ENCODE data around the gene COG6.

DNA sequence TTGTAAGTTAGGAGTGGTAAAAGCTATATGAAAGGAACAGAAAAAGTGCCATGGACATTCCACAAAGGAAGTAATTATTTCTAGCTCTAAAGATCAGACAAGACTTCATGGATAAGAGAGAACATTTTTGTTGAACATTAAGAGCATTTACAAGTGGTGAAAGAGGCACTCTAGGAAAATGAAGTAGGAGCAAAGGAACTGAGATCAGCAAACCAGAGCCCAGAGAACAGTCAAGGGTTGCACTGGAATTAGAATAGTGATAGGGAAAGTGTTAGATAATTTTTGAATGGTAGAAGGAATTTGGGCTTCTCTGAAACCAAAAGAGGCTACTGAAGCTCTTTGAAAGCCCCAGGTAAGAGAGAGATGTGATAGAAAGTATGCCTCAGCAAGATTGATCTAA, 94.1 kb downstream of the COG6 start:
- TF ChIP-seq EZH2phosphoT487 (IDR thresholded peaks at IDR 0.05; ENCODE audit: insufficient read depth, low read depth) (no peak), EZH2 (IDR thresholded peaks at IDR 0.05; ENCODE audit: insufficient read depth, poor library complexity, severe bottlenecking) (no peak)

Measured in GM23248 (cell line).